B cell (primary cell): ENCODE data around the gene MBNL2. TPM values are rescaled to one million over a fixed set of nuclear protein-coding genes. Genes with fewer than 3 reads are reported as not detected.

Experiments
- ATAC-seq: fragments of 200-7000 bp; cut with Tn5 transposase; one replicate; pipeline ENCODE4 v1.10.0; 2021; ENCODE audit warnings: low read depth, mild to moderate bottlenecking, moderate number of reproducible peaks, moderate library complexity
- CTCF ChIA-PET: fragments of 350-600 bp; sonication (Branson Sonifier 250); formaldehyde crosslinking; loops from one replicate; lab custom pipeline; 2021; ENCODE audit warnings: antibody characterized with exemption, inconsistent platforms; lab: Charles Lee
- POLR2A ChIA-PET: fragments of 350-600 bp; sonication (Branson Sonifier 250); formaldehyde crosslinking; loops from one replicate; lab custom pipeline; 2021; ENCODE audit warnings: antibody characterized with exemption; lab: Charles Lee
- DNase-seq: peaks from one replicate; pipeline ENCODE4 v3.0.0; 2013
- H2AFZ ChIP-seq: 2 replicates; pipeline ENCODE4 v1.6.1; 2012; ENCODE audit warnings: mild to moderate bottlenecking, low read depth, low read length; ENCODE audit not compliant: insufficient read depth, poor library complexity, severe bottlenecking
- H3K27ac ChIP-seq, 2 donors: 1 replicate in 1 of 2; 2 replicates in 1 of 2; pipeline ENCODE4 v1.5.1; 2012 to 2013; ENCODE audit warnings: low read length in 2 of 2, mild to moderate bottlenecking in 2 of 2, moderate library complexity in 1 of 2
- H3K27me3 ChIP-seq, 4 experiments: fragments of 200-600 bp in 1 of 4; sonication (generic) in 1 of 4; replicated peaks in 1 of 4; 1 replicate in 2 of 4; 2 replicates in 2 of 4; pipeline versions ENCODE4 v1.6.1 to v1.7.0; 2013 to 2016; ENCODE audit warnings: low read length in 3 of 4, mild to moderate bottlenecking in 2 of 4, mixed read lengths in 1 of 4, moderate library complexity in 1 of 4; ENCODE audit not compliant: insufficient read depth in 4 of 4, control insufficient read depth in 3 of 4; ENCODE audit errors: control extremely low read depth in 1 of 4
- H3K36me3 ChIP-seq, 2 experiments: replicated peaks in 1 of 2; 1 replicate in 1 of 2; 2 replicates in 1 of 2; pipeline versions ENCODE4 v1.6.1 to v1.7.1; 2013; ENCODE audit warnings: low read length in 1 of 2; ENCODE audit not compliant: insufficient read depth in 2 of 2, control insufficient read depth in 1 of 2; ENCODE audit errors: control extremely low read depth in 1 of 2, extremely low read depth in 1 of 2
- H3K4me1 ChIP-seq, 2 donors: fragments of 200-600 bp in 1 of 2; sonication (generic) in 1 of 2; 1 replicate in 1 of 2; 2 replicates in 1 of 2; pipeline versions ENCODE4 v1.5.1 to v1.6.1; 2013 to 2017; ENCODE audit warnings: low read length in 2 of 2; ENCODE audit not compliant: control insufficient read depth in 2 of 2, insufficient read depth in 2 of 2
- H3K4me2 ChIP-seq: replicated peaks from 2 replicates; pipeline ENCODE3; 2012; ENCODE audit warnings: mild to moderate bottlenecking, low read depth, low read length; ENCODE audit not compliant: poor library complexity, severe bottlenecking
- H3K4me3 ChIP-seq, 5 experiments: fragments of 200-600 bp in 1 of 5; sonication (generic) in 1 of 5; 1 replicate in 3 of 5; 2 replicates in 2 of 5; pipeline versions ENCODE4 v1.5.1 to v1.7.0; 2011 to 2016; ENCODE audit warnings: low read length in 4 of 5, mild to moderate bottlenecking in 4 of 5, low read depth in 2 of 5, control low read depth in 1 of 5, moderate library complexity in 1 of 5; ENCODE audit not compliant: insufficient read depth in 1 of 5; ENCODE audit errors: control extremely low read depth in 1 of 5, extremely low read depth in 1 of 5
- H3K79me2 ChIP-seq: fragments of 200-600 bp; sonication (generic); one replicate; pipeline ENCODE4 v1.6.0; 2016; ENCODE audit warnings: low read length; ENCODE audit not compliant: control insufficient read depth, insufficient read depth
- H3K9ac ChIP-seq: fragments of 200-600 bp; sonication (generic); 2 replicates; pipeline ENCODE4 v1.6.1; 2017; ENCODE audit warnings: mild to moderate bottlenecking, low read length, moderate library complexity
- H3K9me3 ChIP-seq, 3 donors: one replicate each; pipeline versions ENCODE4 v1.6.1 to v1.7.1; 2013; ENCODE audit warnings: low read length in 2 of 3; ENCODE audit not compliant: control insufficient read depth in 2 of 3, insufficient read depth in 1 of 3; ENCODE audit errors: control extremely low read depth in 1 of 3
- H4K20me1 ChIP-seq: 2 replicates; pipeline ENCODE4 v1.6.0; 2012; ENCODE audit warnings: mild to moderate bottlenecking, low read length; ENCODE audit not compliant: insufficient read depth, control insufficient read depth, poor library complexity, severe bottlenecking
- H3K27ac Mint-ChIP-seq: one replicate; pipeline ENCODE4 v1.8.0; 2021; ENCODE audit warnings: mixed read lengths
- H3K27me3 Mint-ChIP-seq: one replicate; pipeline ENCODE4 v1.8.0; 2021; ENCODE audit warnings: mixed read lengths
- H3K4me1 Mint-ChIP-seq: one replicate; pipeline ENCODE4 v1.8.0; 2021; ENCODE audit warnings: mixed read lengths
- H3K4me3 Mint-ChIP-seq: one replicate; pipeline ENCODE4 v1.8.0; 2021; ENCODE audit warnings: mixed read lengths
- H3K9me3 Mint-ChIP-seq: one replicate; pipeline ENCODE4 v1.8.0; 2022; ENCODE audit warnings: mixed read lengths; ENCODE audit not compliant: insufficient read depth
- EZH2 ChIP-seq: IDR thresholded peaks from 2 replicates; pipeline ENCODE4 v1.6.1; 2012; ENCODE audit warnings: borderline replicate concordance, low read depth, mild to moderate bottlenecking, moderate library complexity, low read length; ENCODE audit not compliant: insufficient read depth, poor library complexity, severe bottlenecking
- WGBS: methylation state at CpG from one replicate; pipeline ENCODE4 v1.1.5; 2013; ENCODE audit warnings: missing lambda C conversion rate; ENCODE audit not compliant: insufficient coverage; 5-methylcytosine and 5-hydroxymethylcytosine counted together
- intact Hi-C: fragments of 100-400 bp; cut with micrococcal nuclease; formaldehyde crosslinking; loops from one replicate; pipeline ENCODE4 v1.10.0; 2022
- polyA plus RNA-seq: library from polyadenylated mRNA; depleted of rRNA; stranded (reverse); fragments of >200 nt; gene quantifications from 2 replicates; pipeline ENCODE4 v1.2.3, GENCODE V29; 2012
- total RNA-seq, 2 donors: library from RNA; stranded (reverse); fragments of 120-200 nt in 1 of 2; gene quantifications; 1 replicate in 1 of 2; 2 replicates in 1 of 2; pipeline versions ENCODE4 v1.2.3 to v1.2.4, GENCODE V29; 2013 to 2022
- TF ChIP-seq, protein P1 (sequence below): fragments of 200-600 bp; IDR thresholded peaks from one replicate; pipeline ENCODE4 v1.8.0; 2022; ENCODE audit warnings: antibody characterized with exemption, mild to moderate bottlenecking

Gene MBNL2
- total and polyA plus RNA-seq, 2 donors (not counting 1 experiment from before 2014, with no cell fraction given) = 6.9 to 50.1 TPM

DNA sequence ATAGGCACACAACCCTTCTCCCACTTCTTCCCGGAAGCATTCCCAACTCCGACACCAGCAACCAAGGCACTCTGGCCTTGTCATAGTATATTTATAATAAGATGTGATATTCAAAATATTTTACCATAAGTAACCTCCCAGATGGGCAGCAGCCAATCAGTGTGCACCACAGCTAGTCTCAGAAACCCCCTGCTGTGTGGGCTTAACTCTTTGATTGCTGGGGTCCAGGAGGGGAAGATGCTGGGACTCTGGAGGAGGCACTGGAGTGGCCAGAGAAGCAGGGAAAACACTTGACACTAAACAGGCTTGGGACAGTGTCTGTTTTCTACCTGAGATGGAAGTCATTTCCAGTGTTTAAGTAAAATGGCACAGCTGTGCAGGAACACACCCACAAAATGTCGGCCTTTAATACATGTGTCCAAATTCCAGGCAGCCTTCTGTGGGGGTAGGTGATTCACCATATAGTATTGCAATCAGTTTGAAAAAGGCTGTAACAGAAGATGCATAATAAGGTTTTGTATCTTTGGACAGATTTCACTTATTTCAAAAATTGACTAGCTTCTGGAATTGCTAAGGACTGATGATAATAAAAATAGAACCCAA is 100.7 kb downstream of the MBNL2 start:
- Histone ChIP-seq H3K9ac (no peak overlapping the region), H2AFZ (no peak overlapping the region), H3K36me3 (peaks cover 0 to 4% of the 10 kb centered on the region in 2 experiments), H3K4me2 (no peak overlapping the region), H3K9me3 (no peaks in the 10 kb centered on the region), H3K4me3 (no peak overlapping the region), H3K79me2 (peaks cover 16% of the 10 kb centered on the region), H4K20me1 (peaks cover 57% of the 10 kb centered on the region), H3K27me3 (no peaks in the 10 kb centered on the region), H3K4me1 (peaks cover 0 to 4% of the 10 kb centered on the region in 2 donors), H3K27ac (no peak overlapping the region)
- Mint-ChIP-seq H3K4me3 (no peak overlapping the region), H3K27me3 (no peaks in the 10 kb centered on the region), H3K9me3 (no peaks in the 10 kb centered on the region), H3K27ac (no peak overlapping the region), H3K4me1 (peaks cover 27% of the 10 kb centered on the region)
- ChIA-PET POLR2A (no interaction called here), CTCF (no interaction called here)
- TF ChIP-seq, protein P1, sequence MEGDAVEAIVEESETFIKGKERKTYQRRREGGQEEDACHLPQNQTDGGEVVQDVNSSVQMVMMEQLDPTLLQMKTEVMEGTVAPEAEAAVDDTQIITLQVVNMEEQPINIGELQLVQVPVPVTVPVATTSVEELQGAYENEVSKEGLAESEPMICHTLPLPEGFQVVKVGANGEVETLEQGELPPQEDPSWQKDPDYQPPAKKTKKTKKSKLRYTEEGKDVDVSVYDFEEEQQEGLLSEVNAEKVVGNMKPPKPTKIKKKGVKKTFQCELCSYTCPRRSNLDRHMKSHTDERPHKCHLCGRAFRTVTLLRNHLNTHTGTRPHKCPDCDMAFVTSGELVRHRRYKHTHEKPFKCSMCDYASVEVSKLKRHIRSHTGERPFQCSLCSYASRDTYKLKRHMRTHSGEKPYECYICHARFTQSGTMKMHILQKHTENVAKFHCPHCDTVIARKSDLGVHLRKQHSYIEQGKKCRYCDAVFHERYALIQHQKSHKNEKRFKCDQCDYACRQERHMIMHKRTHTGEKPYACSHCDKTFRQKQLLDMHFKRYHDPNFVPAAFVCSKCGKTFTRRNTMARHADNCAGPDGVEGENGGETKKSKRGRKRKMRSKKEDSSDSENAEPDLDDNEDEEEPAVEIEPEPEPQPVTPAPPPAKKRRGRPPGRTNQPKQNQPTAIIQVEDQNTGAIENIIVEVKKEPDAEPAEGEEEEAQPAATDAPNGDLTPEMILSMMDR = no peak
- TF ChIP-seq EZH2 = no peak
- ATAC-seq = no peak
- intact Hi-C loops = no loop called here
- WGBS = no CpG with 5 or more reads among the region's 3 CpGs
- DNase-seq = no peak

DNA sequence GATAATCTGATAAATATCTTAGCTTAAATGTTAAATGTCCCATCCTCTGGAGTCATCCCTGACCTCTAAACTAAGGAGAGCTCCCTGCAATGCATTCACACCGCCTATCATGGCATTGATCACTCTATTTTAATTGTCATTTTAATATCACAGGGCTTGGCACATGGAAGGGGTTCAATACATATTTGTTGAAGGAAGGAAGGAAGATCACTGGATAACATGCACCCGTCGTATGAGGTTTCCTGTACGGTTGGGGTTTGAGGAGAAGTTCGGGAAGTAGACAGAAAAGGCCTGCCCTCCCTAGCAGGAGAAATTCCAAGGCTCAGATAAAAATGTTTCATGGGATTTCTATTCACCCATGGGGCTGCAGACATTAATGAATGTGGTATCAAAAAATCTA is 102.0 kb downstream of the MBNL2 start:
- Histone ChIP-seq H3K4me3 (no peak overlapping the region), H3K4me2 (no peak overlapping the region), H3K9me3 (no peaks in the 10 kb centered on the region), H3K27ac (no peak overlapping the region), H3K9ac (no peak overlapping the region), H4K20me1 (peaks cover 54% of the 10 kb centered on the region), H3K36me3 (peaks cover 0 to 4% of the 10 kb centered on the region in 2 experiments), H3K79me2 (peaks cover 16% of the 10 kb centered on the region), H3K4me1 (no peaks in the 10 kb centered on the region), H3K27me3 (no peaks in the 10 kb centered on the region), H2AFZ (no peak overlapping the region)
- Mint-ChIP-seq H3K4me1 (peaks cover 19% of the 10 kb centered on the region), H3K9me3 (no peaks in the 10 kb centered on the region), H3K27ac (no peak overlapping the region), H3K27me3 (no peaks in the 10 kb centered on the region), H3K4me3 (no peak overlapping the region)
- intact Hi-C loops = no loop called here
- no peak for TF ChIP-seq EZH2
- TF ChIP-seq, protein P1 = no peak
- ChIA-PET CTCF (no interaction called here), POLR2A (no interaction called here)
- WGBS = no CpG with 5 or more reads among the region's 5 CpGs
- no peak for DNase-seq
- no peak for ATAC-seq
